Kidney epithelial cell (primary cell): ENCODE results near the gene KCNQ5. TPM values are rescaled to one million over a fixed set of nuclear protein-coding genes. Genes with fewer than 3 reads are reported as not detected.

ENCODE experiments used
- DNase-seq: peaks from one replicate; pipeline ENCODE4 v3.0.0-alpha.2; 2010; ENCODE audit warnings: low read depth
- H3K27me3 ChIP-seq: 2 replicates; pipeline ENCODE4 v1.6.0; 2011; ENCODE audit warnings: low read length; ENCODE audit not compliant: control insufficient read depth, insufficient read depth
- H3K36me3 ChIP-seq: 2 replicates; pipeline ENCODE4 v1.5.1; 2011; ENCODE audit warnings: low read length; ENCODE audit not compliant: control insufficient read depth, insufficient read depth
- H3K4me3 ChIP-seq: 2 replicates; pipeline ENCODE4 v1.5.1; 2011; ENCODE audit warnings: low read depth, mild to moderate bottlenecking, control low read depth, low read length
- CTCF ChIP-seq: IDR thresholded peaks from 2 replicates; pipeline ENCODE4 v1.5.1; 2011; ENCODE audit warnings: mild to moderate bottlenecking, moderate library complexity, low read length, control low read depth, inconsistent platforms; ENCODE audit not compliant: insufficient read depth, poor library complexity, severe bottlenecking
- total RNA-seq: library from RNA; depleted of rRNA; stranded (reverse); fragments of >200 nt; gene quantifications from 2 replicates; pipeline ENCODE4 v1.2.3, GENCODE V29; 2015

Gene KCNQ5
- total RNA-seq, 1 donor from 2014 or later, result 1.9 TPM

DNA sequence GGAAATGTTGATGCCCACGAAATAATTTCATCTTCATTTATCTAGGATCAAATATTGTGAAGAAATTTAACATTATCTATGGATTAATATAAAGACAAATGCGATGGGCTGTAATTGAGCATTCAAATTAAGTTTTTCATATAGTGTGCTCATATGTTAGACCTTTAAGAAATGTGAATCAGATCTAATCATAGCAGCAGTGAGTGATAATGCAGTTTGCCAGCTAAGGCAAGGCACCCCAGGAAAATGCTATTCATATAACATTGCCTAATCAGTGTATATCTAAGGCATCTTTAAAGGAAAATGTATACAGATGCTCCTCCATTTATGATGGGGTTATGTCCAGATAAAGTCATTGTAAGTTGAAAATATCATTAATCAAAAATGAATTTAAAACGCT is 135.2 kb downstream of the KCNQ5 start:
- Histone ChIP-seq H3K4me3 (no peak overlapping the region), H3K36me3 (no peaks in the 10 kb centered on the region), H3K27me3 (no peaks in the 10 kb centered on the region)
- TF ChIP-seq CTCF, result no peak
- no peak for DNase-seq

DNA sequence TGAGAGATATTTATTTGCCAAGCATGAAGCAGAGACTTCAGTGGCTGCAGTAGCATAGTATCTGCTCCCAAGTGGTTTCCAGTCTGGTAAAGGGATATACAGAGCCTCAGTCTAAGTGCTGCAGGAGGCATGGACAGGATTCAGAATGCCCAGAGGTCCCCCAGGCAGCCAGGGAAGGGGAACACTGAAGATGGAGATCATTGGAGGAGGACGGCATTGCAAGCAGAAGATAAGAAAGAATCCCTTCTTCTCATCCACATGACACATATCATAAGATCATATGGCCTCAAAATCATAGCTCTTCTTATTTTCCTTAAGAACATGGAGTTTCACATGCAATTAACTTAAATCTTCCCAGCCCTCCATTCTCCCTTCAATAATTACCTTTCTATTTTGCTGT is 136.1 kb downstream of the KCNQ5 start:
- no peak for TF ChIP-seq CTCF
- DNase-seq, result no peak
- Histone ChIP-seq H3K27me3 (no peaks in the 10 kb centered on the region), H3K36me3 (no peaks in the 10 kb centered on the region), H3K4me3 (no peak overlapping the region)

DNA sequence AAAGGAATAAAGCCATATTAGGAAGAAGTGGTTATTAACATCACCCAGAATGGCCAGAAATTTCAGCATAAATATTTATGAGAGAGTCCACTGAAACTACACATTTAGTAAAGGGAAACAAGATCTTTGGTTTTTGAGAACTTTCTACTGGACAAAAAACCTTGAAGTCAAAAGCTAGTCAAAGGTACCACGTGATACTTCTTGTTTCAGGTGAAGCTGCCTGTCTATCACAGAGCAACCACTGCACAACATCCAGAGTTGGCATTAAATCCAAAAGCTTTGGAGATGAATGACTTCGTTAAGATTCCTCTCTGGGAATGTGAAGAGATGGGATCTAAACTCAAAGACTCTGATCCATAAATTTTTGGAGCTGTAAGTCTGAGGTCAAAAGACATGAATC is 137.0 kb downstream of the KCNQ5 start:
- no peak for TF ChIP-seq CTCF
- DNase-seq, result no peak
- no peak overlapping the region for H3K4me3 ChIP-seq
- no peaks in the 10 kb centered on the region for H3K27me3 ChIP-seq
- H3K36me3 ChIP-seq, result no peaks in the 10 kb centered on the region

GRCh38 chr6:72760114-72760793 is 138.4 kb downstream of the KCNQ5 start:
- H3K4me3 ChIP-seq, result no peak overlapping the region
- H3K27me3 ChIP-seq, result no peaks in the 10 kb centered on the region
- no peak for TF ChIP-seq CTCF
- DNase-seq, result no peak
- H3K36me3 ChIP-seq, result no peaks in the 10 kb centered on the region

- H3K36me3 ChIP-seq, result no peaks in the 10 kb centered on the region
- no peak for DNase-seq
- no peak for TF ChIP-seq CTCF
- no peaks in the 10 kb centered on the region for H3K27me3 ChIP-seq
- H3K4me3 ChIP-seq, result no peak overlapping the region
These were observed 139.9 kb downstream of the KCNQ5 start for GRCh38 chr6:72761761-72762160.
